Measurements from ENCODE around the gene CLASP1. TPM values are rescaled to one million over a fixed set of nuclear protein-coding genes. Genes with fewer than 3 reads are reported as not detected.

Gene CLASP1
- polyA plus RNA-seq, 1 donor (not counting 4 experiments of a cell fraction or from before 2014, with no cell fraction given), result 16.7 TPM

- Histone ChIP-seq H3K27me3 (ENCODE audit: control insufficient read depth, extremely low read depth, insufficient read depth, low read length) (no peaks in the 10 kb centered on the region), H3K27ac (ENCODE audit: control insufficient read depth, insufficient read depth, low read length) (no peak overlapping the region), H3K9me3 (ENCODE audit: control insufficient read depth, low read depth, low read length) (no peaks in the 10 kb centered on the region), H3K9me1 (ENCODE audit: control insufficient read depth, extremely low read depth, insufficient read depth, low read length) (no peaks in the 10 kb centered on the region), H3K36me3 (ENCODE audit: control insufficient read depth in 2 of 2, extremely low read depth in 1 of 2, insufficient read depth in 2 of 2, low read length in 2 of 2) (no peaks in the 10 kb centered on the region), H3K79me2 (ENCODE audit: control insufficient read depth, insufficient read depth, low read length) (peaks cover 65% of the 10 kb centered on the region), H4K20me1 (ENCODE audit: control insufficient read depth, extremely low read depth, insufficient read depth, low read length) (no peaks in the 10 kb centered on the region), H3K4me2 (ENCODE audit: control insufficient read depth, extremely low read depth, insufficient read depth, low read depth, low read length) (no peak overlapping the region), H3K9ac (ENCODE audit: control insufficient read depth, extremely low read depth, insufficient read depth, low read length) (no peak overlapping the region), H3K4me1 (ENCODE audit: control insufficient read depth, extremely low read depth, insufficient read depth, low read length) (peaks cover 40% of the 10 kb centered on the region), H2AFZ (ENCODE audit: control insufficient read depth, low read length) (no peak overlapping the region), H3K4me3 (ENCODE audit: control insufficient read depth in 2 of 3, extremely low read depth in 1 of 3, insufficient read depth in 2 of 3, low read depth in 1 of 3, low read length in 3 of 3) (no peak overlapping the region)
- no peak for TF ChIP-seq EZH2 (IDR thresholded peaks at IDR 0.05; ENCODE audit: low read length)
- dilution Hi-C loops (cut with MboI; ENCODE audit: extremely low pct_ligation_motif_present, low sequenced_read_pairs), result no loop called here
- FAIRE-seq (no peak), DNase-seq (ENCODE audit: low read depth, low spot score) (no peak)
These were observed 159.2 kb downstream of the CLASP1 start for GRCh38 chr2:121489911-121490583.

GRCh38 chr2:121489284-121489683 is 160.0 kb downstream of the CLASP1 start:
- dilution Hi-C loops (cut with MboI; ENCODE audit: extremely low pct_ligation_motif_present, low sequenced_read_pairs), result no loop called here
- DNase-seq (ENCODE audit: low read depth, low spot score), result no peak
- H3K9ac ChIP-seq (ENCODE audit: control insufficient read depth, extremely low read depth, insufficient read depth, low read length), result no peak overlapping the region
- H2AFZ ChIP-seq (ENCODE audit: control insufficient read depth, low read length), result no peak overlapping the region
- H3K9me1 ChIP-seq (ENCODE audit: control insufficient read depth, extremely low read depth, insufficient read depth, low read length), result no peaks in the 10 kb centered on the region
- H3K36me3 ChIP-seq (ENCODE audit: control insufficient read depth in 2 of 2, extremely low read depth in 1 of 2, insufficient read depth in 2 of 2, low read length in 2 of 2), result peaks cover 0 to 1% of the 10 kb centered on the region in 2 experiments
- H3K4me1 ChIP-seq (ENCODE audit: control insufficient read depth, extremely low read depth, insufficient read depth, low read length), result peaks cover 48% of the 10 kb centered on the region
- H3K4me2 ChIP-seq (ENCODE audit: control insufficient read depth, extremely low read depth, insufficient read depth, low read depth, low read length), result no peak overlapping the region
- no peak for FAIRE-seq
- peaks cover 63% of the 10 kb centered on the region for H3K79me2 ChIP-seq (ENCODE audit: control insufficient read depth, insufficient read depth, low read length)
- H4K20me1 ChIP-seq (ENCODE audit: control insufficient read depth, extremely low read depth, insufficient read depth, low read length), result no peaks in the 10 kb centered on the region
- H3K4me3 ChIP-seq (ENCODE audit: control insufficient read depth in 2 of 3, extremely low read depth in 1 of 3, insufficient read depth in 2 of 3, low read depth in 1 of 3, low read length in 3 of 3), result no peak overlapping the region
- no peaks in the 10 kb centered on the region for H3K9me3 ChIP-seq (ENCODE audit: control insufficient read depth, low read depth, low read length)
- H3K27ac ChIP-seq (ENCODE audit: control insufficient read depth, insufficient read depth, low read length), result no peak overlapping the region
- TF ChIP-seq CTCF (optimal IDR thresholded peaks at IDR 0.05 in 1 of 3, IDR thresholded peaks at IDR 0.05 in 1 of 3, conservative IDR thresholded peaks at IDR 0.05 in 1 of 3; ENCODE audit: extremely low read depth in 1 of 3, insufficient read depth in 2 of 3, low read length in 3 of 3) (no peak), EZH2 (IDR thresholded peaks at IDR 0.05; ENCODE audit: low read length) (no peak)
- no peaks in the 10 kb centered on the region for H3K27me3 ChIP-seq (ENCODE audit: control insufficient read depth, extremely low read depth, insufficient read depth, low read length)

All from keratinocyte (primary cell).